Ecto neural progenitor cell (in vitro differentiated cells): Measurements from ENCODE around the gene SLC12A2.

ENCODE experiments used
- DNase-seq: peaks from one replicate; pipeline ENCODE4 v3.0.0-alpha.2; 2018; ENCODE audit warnings: low spot score

SLC12A2 gene

DNA sequence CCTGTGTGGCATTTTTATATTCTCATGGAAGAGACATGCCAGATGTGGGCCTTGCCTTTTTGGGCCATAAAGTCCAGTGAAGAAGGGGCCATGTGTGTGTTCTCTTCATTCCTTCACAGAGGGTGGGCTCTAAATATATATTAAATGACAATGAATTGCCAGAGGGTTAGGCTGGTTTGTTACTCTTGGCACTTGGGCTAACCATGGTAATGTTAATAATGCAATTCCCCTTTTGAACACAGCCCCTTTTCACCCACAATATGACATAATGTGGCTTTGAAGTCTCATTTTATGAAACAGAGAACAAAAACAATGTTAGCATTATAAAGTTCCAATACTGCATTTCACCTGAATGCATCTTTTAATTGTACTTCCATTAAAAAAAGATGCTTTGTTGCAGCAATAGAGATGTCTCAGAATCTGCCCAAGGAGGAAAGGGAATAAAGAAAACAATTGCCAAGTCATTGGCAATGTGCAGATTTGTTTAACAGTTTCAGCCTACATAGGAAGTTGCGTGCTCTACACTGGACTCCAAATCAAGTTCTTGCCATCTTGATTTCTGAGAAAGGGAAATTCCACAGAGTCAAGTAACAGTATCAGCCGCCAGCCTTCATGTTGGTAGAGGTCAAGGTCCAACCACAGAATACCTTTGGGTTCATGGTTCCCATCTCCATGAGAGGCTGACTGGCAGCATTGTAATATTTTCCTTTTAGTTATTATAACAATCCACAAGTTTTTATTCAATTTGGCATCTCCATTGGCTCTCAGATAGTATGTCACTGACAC is 141.9 kb downstream of the SLC12A2 start:
- DNase-seq: no peak

DNA sequence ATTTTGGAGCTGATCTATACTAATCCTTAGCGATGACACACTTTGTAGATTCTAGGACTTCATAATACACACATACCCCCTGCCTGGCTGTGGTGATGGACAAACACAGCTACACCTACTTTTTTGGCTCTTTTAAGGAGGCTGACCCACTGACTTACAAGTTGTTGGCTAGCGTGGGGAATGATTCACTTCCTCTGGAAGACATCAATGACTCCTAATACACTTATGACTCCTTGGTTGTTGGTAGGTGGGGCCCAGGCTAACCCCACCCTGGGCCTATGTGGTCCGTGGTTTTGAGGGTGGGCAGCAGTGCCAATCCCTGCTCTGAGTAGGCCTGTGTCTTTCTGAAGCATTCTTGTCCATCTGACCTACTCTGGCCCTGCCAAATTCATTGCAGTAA is 144.4 kb downstream of the SLC12A2 start:
- no peak for DNase-seq

DNA sequence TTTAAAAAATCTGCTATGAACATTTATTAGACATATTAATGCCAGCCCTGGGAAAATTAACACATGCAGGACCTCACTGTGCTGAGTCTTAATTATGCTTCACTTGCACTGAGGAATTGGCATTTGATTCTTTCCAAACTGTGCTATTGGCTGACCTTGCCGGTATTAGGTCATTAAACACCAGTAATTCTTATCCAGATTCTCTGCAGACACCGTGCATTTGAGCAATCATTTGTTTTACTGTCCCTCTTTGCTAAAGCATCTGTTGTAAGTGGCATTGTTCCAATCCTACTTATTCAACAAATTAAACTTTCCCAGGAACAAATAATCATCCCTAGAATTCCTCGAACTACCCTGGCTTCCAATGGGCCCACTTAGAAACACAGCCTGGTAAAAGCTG is 145.0 kb downstream of the SLC12A2 start:
- no peak for DNase-seq

DNA sequence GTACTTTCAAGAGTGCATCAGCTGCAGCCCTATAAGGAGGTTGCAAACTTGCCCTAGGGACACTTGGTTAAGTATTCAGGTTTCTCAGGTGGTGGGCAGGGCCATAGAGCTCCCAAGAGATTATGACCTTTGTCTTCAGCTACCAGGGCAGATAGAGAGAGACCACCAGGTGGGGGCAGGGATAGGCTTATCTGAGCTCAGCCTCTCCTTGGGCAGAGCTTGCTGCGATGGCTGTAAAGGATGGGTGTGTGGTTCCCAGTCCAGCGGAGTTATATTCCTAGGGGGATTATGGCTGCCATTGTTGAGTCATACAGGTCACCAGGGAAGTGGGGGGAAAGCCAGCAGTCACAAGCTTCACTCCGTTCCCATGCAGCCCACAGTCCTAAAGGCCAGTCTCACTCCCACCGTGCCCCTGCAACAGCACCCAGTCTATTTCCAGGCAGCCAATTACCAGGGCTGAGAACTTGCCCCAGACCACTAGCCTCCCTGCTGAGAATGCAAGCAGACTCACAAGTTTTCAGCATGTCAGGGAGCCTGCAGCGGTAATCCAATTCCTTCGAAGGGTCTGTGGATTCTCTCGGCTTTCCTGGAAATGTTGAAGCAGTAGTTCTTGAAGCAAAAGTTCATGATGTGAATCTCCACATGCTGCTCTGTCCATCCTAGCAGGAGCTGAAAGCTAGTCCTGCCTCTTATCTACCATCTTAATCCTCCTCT is 151.5 kb downstream of the SLC12A2 start:
- DNase-seq: no peak

DNA sequence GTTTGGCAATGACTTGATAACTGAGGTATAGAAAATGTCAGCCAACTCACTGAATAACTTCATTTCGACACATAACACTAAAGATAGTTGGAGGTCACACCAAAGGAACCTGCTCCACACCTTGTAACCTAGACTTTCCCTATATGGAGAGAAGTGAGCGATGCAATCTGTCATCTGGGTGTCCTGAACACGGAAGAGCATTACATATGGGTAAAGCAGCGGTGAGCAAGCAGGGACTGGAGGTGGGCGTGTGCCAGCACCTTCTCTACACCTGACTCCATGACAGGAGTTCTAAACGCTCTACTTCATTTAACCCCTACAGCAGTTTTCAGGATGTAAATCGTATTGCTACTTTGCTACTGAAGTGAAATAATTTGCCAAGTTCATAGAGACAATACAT is 152.8 kb downstream of the SLC12A2 start:
- no peak for DNase-seq

DNA sequence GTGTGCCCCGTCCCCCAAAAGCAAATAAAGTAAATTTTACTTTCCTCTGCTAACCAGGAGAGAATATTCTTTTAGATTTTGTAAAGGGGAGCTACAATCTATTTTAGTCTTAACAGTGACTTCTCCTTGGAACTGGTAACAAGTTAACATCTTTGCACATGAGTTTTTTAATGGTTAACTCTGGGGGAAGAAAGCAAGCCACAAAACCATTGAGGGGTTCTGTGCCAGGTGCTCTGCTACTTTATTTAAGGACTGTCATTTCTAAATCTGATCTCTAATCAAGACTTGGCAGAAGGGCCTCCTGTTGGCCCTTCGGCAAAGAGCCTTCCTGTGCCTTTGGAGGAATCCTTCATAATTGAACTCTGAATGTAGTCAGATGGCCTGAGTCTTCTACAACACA is 153.4 kb downstream of the SLC12A2 start:
- DNase-seq: no peak

DNA sequence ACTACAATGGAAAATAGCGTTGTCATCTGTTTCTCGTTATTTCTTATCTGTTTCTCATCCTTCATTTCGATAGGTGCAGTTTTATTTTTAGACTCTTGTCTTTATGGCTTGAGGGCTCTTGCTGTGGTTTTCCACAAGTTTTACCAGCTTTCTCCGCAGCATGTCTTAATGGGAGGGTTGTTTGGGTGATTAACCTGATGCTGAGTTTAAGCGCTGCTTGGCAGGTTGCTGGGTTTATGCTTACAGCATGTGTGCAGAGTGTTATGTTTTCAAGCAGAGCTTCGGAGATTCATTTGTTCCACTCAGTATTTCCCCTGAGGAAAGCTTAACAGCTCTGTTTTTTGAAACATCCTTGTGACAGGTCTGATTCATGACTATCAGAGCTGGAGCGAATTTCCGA is 154.0 kb downstream of the SLC12A2 start:
- no peak for DNase-seq
